ENCODE results near the gene SDR39U1.

DNA sequence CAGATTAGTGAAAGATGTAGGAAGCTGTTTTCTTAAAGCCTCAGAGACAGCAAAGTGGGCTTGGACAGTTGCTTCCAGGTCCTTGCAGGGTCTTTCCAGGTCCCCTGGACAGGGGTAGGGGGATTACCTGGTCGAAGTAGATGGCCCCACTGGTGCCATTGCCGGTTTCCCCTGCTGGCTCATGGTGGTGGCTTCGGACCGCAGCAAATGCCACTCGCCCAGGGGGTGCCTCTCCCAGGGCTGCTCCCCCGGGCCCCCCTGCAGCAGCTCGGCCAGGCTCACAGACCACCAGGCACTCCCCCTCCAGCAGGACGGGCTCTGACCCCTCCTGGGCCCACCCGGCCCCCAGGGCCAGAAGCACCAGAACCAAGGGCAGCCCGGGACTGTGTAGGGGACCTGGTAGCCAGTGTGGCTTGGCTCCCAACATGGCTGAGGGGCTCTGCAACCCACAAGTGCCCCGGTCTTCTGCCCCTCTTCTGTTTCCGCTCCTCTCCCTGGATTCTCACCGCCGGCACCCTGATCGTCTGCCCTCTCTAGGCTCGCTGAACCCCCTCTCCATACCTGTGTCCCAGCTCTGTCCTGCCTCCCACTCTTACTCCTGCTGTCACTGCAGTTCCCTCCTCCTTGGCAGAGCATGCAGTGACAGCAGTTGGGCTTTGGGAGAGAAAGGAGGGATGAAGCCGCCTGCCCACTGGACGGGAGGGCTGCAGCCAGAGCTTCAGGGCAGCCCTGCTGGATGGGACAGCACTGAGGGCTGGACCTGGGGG, 13.8 kb downstream of the SDR39U1 start:
- TF ChIP-seq CTCF (IDR thresholded peaks at IDR 0.05): no peak
- TF ChIP-seq POLR2A (IDR thresholded peaks at IDR 0.05): no peak

Measured in esophagus squamous epithelium (tissue), 4 donors.